GM18861 (cell line): ENCODE data around the gene ASCC2.

Experiments
- ATAC-seq: cut with Tn5 transposase; IDR thresholded peaks from one replicate; pipeline ENCODE4 v1.9.1; 2021; ENCODE audit not compliant: unreplicated experiment

The ASCC2 gene

DNA sequence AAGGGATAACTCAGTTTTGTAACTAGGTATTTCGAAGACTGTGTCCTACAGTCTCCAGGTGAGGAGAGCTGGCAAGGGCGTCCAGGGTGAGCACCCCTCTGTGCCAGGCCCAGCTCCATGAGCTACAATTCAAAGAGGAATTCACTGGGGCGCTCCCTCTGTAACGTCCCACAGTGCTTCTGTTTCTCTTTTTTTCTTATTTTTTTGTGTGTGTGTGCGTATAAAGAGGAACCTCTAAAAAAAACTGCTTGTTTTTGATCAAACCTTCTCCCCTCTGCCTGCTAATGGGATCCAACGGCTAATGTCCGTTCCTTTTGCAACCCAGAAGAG, 17.1 kb downstream of the ASCC2 start:
- ATAC-seq = no peak

- ATAC-seq = no peak
Measured at GRCh38 chr22:29819501-29819900, 18.6 kb downstream of the ASCC2 start.

DNA sequence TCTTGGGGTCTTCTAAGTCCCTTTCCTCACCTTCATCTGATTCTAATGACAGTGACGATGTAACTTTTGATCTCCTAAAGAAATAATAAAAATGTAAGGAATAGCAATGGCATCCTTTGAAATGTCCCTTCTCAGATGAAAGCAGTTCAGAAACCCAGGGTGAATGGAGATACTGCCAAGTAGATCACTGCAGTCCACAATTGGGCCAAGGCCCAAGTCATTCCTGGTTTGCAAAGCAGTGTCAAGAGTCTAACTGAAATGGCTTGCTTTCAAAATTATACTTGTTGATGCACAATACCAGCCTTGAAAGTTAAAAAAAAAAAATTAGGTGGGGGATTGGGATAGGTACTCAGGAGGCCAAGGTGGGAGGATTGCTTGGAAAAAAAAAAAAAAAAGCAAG, 20.4 kb downstream of the ASCC2 start:
- ATAC-seq = no peak

DNA sequence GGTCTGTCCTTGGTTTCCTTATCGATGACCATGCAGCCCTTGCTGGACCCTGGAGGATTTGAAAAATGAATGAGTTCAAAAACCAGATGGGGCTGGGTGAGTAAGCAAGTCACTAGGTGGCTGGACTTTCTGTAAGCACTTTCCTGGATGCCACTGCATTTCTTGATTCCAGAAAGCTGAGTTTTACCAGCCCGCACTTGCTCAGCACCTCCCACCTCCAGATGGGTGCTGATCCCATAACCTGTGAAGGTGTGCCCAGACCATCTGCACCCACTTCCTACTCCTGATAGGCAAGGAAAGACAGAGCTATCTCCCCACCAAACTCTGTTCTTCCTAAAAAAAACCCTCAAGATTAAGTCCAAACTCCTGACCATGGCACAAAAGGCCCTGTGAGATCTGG, 21.1 kb downstream of the ASCC2 start:
- ATAC-seq = no peak

GRCh38 chr22:29816539-29816938, 21.5 kb downstream of the ASCC2 start:
- ATAC-seq = no peak

- no peak for ATAC-seq
Measured at GRCh38 chr22:29816128-29816527, 21.9 kb downstream of the ASCC2 start.

DNA sequence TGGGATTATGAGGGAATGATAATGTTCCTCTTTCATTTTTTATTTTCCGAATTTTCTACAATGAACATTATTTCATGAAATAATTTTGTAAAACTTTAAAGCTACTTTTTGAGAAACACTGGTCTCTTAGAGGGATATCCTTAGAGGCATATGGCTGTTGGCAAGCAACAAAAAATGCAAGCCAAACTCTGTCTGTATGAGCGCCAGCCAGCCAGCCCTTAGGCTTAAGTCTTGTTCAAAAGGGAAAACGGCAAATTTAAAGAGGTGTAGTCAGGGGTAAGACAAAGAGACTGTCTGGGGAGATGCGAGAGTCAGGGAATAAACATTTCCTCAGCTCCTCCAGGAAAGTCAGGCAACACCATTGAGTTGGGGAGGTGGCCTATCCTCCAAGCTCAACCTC, 22.5 kb downstream of the ASCC2 start:
- ATAC-seq = no peak

- ATAC-seq = no peak
Measured at GRCh38 chr22:29814003-29814402, 24.1 kb downstream of the ASCC2 start.

- no peak for ATAC-seq
Measured at GRCh38 chr22:29813563-29813962, 24.5 kb downstream of the ASCC2 start.

DNA sequence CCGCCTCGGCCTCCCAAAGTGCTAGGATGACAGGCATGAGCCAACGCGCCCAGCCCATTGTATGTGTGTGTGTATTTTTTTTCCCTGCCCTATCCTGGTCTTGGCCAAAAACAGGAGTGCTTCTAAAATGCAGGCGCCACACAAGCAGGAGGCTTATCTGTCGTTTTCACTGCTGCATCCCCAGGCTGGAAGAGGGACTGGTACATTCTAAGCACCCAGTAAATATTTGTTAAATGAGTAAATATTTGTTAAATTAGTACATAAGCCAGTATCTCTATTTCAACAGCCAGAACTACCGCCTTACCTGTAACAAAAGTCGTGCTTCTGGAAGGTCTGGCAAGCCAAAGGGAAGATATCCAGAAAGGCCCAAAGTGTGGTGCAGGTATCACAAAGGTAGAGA, 24.9 kb downstream of the ASCC2 start:
- no peak for ATAC-seq

DNA sequence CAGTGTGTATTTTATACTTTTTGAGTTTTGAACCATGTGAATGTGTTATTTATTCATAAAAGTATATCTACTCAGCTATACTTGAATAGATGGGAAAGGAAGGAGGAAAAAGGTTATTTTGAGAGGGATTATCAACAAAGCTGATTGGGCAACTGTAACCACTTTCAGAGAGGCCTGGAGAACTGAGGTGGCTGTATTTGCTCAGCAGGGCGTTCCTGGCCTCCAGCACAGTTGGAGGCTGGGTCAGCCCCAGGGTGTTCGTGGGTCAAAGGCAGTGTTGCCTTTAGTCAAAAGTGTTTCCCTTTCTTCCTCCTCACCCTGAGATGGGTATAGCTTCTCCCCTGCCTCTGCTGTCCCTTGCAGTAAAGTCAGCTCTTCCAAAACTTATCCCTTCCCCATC, 26.7 kb downstream of the ASCC2 start:
- ATAC-seq = no peak

- ATAC-seq = no peak
Measured at GRCh38 chr22:29810216-29810615, 27.9 kb downstream of the ASCC2 start.

DNA sequence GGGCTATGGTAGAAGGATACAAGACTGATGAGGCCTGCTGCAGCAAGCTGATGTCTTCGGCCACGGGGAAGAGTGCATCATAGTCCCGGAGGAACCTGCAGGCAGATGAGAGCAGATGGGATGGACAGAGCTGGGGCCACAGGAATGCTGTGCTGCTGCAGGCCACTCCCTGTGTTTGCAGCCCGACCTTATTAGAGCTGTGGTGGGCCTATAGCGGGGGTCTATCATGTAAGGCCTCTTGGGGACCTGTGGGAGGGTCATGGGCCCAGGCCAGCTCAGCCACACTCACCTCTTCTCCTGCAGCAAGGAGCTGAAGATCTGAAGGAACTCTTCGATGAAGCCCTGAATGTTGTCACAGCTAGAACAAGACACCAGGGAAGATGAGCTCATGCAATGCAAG, 31.9 kb downstream of the ASCC2 start:
- ATAC-seq = no peak

DNA sequence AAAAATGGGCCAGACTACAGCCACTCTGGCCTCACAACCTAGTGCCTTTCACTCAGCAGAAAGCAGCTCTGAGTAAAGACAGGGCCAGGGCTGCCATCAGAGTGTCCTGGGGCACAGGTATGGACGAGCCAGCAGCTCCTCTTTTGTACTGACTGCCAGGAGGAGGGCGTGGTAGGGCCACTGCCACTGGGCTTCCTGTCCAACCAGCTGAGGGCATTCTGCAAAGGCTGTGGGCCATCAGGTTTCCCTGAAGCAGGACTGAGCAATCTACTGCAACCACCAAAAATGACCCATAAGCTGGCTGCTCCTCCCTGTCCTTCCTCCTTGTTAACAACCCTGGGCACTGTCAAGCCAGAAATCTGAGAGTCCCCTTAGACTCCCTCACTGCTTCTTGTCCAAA, 33.1 kb downstream of the ASCC2 start:
- no peak for ATAC-seq

DNA sequence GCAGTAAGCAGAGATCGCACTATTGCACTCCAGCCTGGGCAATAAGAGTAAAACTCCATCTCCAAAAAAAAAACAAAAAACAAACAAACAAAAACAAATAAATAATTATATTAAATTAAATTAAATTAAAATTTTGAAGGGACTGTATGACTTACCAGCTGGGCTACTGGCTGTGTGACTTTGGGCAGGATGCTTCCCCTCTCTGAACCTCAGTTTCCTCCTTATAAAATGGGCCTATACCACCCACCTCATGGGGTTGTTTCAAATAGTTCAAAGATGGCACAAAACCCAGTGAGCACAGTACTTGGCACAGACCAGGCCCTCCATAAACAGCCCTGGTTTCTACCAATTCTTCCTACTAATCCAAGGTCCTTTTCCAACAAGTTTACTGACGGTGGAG, 34.9 kb downstream of the ASCC2 start:
- ATAC-seq = no peak

DNA sequence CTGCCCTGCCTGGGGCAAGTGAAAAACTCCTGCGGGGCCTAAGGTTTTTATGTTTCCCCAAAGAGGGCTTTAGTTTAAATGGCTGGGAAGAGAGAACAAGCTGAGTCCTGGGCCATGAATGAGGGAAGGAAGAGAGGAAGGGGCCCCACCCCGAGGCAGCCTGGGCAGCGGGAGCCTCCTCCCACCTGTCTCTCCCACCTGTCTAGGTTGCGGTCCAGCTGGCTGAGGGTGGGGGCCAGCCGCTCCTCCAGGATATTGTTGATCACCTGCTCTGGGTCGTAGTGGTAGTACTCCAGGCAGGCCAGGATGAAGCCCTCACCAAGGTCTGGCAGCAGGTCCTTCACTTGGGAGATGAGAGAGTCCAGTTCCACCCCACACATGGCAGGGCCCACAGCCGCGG, 36.3 kb downstream of the ASCC2 start:
- ATAC-seq = no peak

- no peak for ATAC-seq
Measured at GRCh38 chr22:29801153-29801552, 36.9 kb downstream of the ASCC2 start.

GRCh38 chr22:29799217-29799680, 38.8 kb downstream of the ASCC2 start:
- no peak for ATAC-seq

DNA sequence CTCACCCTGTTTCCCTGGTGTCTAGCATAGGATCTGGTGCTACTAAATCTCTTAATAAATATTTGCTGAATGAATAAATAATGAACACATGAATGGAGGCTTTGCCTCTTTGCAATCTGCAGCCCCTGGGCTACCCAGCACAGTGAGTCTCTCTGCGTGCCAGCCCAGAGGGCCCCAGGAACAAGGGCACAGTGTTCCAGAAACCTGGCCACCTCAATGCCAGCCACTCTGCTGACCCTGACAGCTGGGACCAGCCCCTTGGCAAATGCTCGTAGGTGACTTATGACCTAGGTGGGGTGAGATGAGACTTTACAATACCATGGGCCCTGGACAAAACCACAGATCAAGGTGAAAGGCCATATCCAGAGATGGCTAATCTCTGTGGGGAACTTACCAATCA, 39.3 kb downstream of the ASCC2 start:
- ATAC-seq = no peak

GRCh38 chr22:29798318-29798717, 39.8 kb downstream of the ASCC2 start:
- ATAC-seq = no peak

DNA sequence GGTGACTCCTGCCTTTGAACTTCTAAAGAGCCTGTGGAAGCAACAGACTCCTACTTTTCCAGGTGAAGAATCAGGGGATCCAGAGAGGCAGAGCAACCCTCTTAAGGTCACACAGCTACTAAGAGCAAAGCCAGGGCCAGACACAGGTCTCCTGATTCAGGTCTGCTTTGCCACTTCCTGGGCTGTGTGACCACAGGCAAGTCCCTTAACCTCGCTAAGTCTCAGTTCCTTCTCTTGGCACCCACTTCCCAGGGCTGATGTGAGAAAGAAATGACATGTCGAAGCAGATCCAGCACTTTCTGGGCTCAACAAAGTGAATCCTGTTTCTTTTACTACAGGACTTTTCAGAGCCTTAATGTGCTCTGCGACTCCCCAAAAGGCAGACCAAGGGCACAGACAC, 40.7 kb downstream of the ASCC2 start:
- ATAC-seq = no peak

DNA sequence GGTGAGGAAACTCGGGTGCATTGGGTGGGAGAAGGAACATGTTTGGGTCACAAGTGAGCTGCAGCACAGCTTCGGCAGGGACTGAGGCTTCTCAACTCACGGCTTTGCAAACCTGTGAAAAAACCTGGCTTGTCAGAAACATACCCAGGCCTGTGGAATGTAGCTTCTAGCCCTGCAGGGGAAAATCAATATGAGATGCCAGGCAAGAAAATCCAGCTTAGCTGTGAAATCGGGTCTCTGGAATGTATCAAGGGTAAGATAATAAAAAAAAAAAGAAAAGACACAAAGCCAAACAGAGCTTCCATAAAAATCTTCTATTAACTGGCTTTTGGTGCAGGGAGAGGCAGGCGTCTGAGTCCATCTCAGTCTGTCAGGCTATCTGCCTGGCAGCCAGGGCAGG, 42.4 kb downstream of the ASCC2 start:
- no peak for ATAC-seq

GRCh38 chr22:29793396-29793795, 44.7 kb downstream of the ASCC2 start:
- ATAC-seq = no peak

DNA sequence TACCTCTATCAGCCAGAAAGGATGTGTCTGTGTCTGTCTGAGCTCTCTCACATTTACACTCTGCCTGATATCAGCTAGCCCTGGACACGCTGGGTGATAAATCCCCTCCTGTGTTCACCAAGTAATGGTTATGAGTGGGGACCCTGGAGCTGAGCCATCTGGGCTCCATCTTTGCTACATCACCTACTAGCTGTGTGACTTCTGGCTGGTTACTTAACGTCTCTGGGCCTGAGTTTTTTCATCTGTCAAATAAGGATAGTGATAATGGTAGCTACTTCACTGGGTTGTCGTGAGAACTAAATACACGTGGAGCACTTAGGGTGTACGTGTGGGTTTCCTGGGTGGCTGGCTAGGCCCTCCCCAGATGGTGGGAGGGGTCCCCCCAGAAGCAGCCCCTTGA, 48.0 kb downstream of the ASCC2 start:
- ATAC-seq = no peak
